Measurements from ENCODE around the gene KIF13A. TPM values are rescaled to one million over a fixed set of nuclear protein-coding genes. Genes with fewer than 3 reads are reported as not detected.

Gene KIF13A
- total and polyA plus RNA-seq, 4 donors: 4.3 to 28.1 (median 10.6) TPM

DNA sequence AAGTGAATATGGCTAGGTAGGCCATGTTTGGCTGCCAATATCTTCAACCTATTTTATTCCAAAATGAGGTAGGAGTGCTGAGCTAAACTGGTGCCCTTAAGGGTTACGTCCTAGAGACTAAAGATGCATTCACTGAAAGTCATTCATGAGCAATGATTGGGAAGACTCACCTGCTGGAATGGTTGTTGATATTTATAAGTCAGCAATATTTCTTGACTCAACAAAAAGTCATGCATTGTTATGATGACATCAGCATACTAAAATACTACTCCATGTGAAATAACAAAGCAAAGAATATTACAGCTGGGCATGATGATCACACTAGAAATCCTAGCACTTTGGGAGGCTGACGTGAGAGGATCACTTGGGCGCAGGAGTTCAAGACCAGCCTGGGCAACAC, 263.1 kb downstream of the KIF13A start (continued):
- TF ChIP-seq, protein P1, sequence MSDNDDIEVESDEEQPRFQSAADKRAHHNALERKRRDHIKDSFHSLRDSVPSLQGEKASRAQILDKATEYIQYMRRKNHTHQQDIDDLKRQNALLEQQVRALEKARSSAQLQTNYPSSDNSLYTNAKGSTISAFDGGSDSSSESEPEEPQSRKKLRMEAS (IDR thresholded peaks at IDR 0.05): no peak
- TF ChIP-seq, protein P2, sequence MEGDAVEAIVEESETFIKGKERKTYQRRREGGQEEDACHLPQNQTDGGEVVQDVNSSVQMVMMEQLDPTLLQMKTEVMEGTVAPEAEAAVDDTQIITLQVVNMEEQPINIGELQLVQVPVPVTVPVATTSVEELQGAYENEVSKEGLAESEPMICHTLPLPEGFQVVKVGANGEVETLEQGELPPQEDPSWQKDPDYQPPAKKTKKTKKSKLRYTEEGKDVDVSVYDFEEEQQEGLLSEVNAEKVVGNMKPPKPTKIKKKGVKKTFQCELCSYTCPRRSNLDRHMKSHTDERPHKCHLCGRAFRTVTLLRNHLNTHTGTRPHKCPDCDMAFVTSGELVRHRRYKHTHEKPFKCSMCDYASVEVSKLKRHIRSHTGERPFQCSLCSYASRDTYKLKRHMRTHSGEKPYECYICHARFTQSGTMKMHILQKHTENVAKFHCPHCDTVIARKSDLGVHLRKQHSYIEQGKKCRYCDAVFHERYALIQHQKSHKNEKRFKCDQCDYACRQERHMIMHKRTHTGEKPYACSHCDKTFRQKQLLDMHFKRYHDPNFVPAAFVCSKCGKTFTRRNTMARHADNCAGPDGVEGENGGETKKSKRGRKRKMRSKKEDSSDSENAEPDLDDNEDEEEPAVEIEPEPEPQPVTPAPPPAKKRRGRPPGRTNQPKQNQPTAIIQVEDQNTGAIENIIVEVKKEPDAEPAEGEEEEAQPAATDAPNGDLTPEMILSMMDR (IDR thresholded peaks at IDR 0.05; ENCODE audit: low read depth, low read length, missing input control): no peak

DNA sequence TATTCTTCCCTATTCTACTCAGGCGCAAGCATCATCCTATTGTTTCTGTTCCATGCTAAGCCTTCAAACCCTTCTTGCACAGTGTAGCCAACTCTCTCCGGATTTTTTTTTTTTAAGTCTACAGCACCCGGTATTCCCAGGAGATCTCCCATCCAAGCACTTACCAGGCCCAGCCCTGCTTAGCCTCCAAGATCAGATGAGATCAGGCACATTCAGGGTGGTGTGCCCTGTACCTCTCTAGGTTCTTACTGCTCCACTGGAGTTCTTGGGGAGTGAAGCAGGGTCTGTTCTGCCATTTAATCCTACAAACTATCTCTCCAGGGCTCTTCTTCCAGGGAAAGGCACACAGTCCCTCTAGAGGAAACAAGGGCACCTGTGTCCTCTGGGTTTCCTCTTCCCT, 265.8 kb downstream of the KIF13A start:
- H3K27ac ChIP-seq (ENCODE audit: low read depth in 1 of 2, low read length in 2 of 2): no peak overlapping the region
- no peaks in the 10 kb centered on the region for H3K9me3 ChIP-seq (ENCODE audit: control insufficient read depth in 4 of 4, low read length in 3 of 4)
- TF ChIP-seq NR2F2 (IDR thresholded peaks at IDR 0.05) (no peak), FOXA1 (IDR thresholded peaks at IDR 0.05) (no peak), GABPA (IDR thresholded peaks at IDR 0.05 in 1 of 2, conservative IDR thresholded peaks at IDR 0.05 in 1 of 2) (no peak), FOXA2 (IDR thresholded peaks at IDR 0.05) (no peak), EGR1 (IDR thresholded peaks at IDR 0.05; ENCODE audit: low read depth in 2 of 2) (no peak), HNF4A (conservative IDR thresholded peaks at IDR 0.05) (no peak), YY1 (IDR thresholded peaks at IDR 0.05) (no peak), HNF4G (IDR thresholded peaks at IDR 0.05) (no peak), RAD21 (IDR thresholded peaks at IDR 0.05) (no peak), SP1 (IDR thresholded peaks at IDR 0.05) (no peak), JUND (IDR thresholded peaks at IDR 0.05) (no peak)
- TF ChIP-seq, protein P2 (IDR thresholded peaks at IDR 0.05; ENCODE audit: low read depth, low read length, missing input control): no peak
- TF ChIP-seq, protein P3, sequence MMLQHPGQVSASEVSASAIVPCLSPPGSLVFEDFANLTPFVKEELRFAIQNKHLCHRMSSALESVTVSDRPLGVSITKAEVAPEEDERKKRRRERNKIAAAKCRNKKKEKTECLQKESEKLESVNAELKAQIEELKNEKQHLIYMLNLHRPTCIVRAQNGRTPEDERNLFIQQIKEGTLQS (IDR thresholded peaks at IDR 0.05): no peak
- TF ChIP-seq, protein P1 (IDR thresholded peaks at IDR 0.05): no peak
- TF ChIP-seq, protein P4, sequence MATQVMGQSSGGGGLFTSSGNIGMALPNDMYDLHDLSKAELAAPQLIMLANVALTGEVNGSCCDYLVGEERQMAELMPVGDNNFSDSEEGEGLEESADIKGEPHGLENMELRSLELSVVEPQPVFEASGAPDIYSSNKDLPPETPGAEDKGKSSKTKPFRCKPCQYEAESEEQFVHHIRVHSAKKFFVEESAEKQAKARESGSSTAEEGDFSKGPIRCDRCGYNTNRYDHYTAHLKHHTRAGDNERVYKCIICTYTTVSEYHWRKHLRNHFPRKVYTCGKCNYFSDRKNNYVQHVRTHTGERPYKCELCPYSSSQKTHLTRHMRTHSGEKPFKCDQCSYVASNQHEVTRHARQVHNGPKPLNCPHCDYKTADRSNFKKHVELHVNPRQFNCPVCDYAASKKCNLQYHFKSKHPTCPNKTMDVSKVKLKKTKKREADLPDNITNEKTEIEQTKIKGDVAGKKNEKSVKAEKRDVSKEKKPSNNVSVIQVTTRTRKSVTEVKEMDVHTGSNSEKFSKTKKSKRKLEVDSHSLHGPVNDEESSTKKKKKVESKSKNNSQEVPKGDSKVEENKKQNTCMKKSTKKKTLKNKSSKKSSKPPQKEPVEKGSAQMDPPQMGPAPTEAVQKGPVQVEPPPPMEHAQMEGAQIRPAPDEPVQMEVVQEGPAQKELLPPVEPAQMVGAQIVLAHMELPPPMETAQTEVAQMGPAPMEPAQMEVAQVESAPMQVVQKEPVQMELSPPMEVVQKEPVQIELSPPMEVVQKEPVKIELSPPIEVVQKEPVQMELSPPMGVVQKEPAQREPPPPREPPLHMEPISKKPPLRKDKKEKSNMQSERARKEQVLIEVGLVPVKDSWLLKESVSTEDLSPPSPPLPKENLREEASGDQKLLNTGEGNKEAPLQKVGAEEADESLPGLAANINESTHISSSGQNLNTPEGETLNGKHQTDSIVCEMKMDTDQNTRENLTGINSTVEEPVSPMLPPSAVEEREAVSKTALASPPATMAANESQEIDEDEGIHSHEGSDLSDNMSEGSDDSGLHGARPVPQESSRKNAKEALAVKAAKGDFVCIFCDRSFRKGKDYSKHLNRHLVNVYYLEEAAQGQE (IDR thresholded peaks at IDR 0.05): no peak
- no peak overlapping the region for H3K9ac ChIP-seq (ENCODE audit: low read depth in 1 of 2, low read length in 2 of 2)
- 79% methylated on average over 3 of the region's 3 CpGs for WGBS
- H3K27me3 ChIP-seq (ENCODE audit: control insufficient read depth in 4 of 4, insufficient read depth in 4 of 4, low read length in 3 of 4): no peaks in the 10 kb centered on the region
- no peaks in the 10 kb centered on the region for H3K36me3 ChIP-seq (ENCODE audit: control insufficient read depth in 4 of 4, insufficient read depth in 3 of 4, low read depth in 1 of 4, low read length in 3 of 4)
- no peak overlapping the region for H3K4me3 ChIP-seq (ENCODE audit: low read depth in 1 of 3, low read length in 3 of 3)
- DNase-seq (ENCODE audit: low spot score): no peak
- H3K4me1 ChIP-seq (ENCODE audit: control insufficient read depth in 4 of 4, insufficient read depth in 4 of 4, low read length in 3 of 4): no peaks in the 10 kb centered on the region
